ENCODE measurements around the gene CD9.

CD9 gene

DNA sequence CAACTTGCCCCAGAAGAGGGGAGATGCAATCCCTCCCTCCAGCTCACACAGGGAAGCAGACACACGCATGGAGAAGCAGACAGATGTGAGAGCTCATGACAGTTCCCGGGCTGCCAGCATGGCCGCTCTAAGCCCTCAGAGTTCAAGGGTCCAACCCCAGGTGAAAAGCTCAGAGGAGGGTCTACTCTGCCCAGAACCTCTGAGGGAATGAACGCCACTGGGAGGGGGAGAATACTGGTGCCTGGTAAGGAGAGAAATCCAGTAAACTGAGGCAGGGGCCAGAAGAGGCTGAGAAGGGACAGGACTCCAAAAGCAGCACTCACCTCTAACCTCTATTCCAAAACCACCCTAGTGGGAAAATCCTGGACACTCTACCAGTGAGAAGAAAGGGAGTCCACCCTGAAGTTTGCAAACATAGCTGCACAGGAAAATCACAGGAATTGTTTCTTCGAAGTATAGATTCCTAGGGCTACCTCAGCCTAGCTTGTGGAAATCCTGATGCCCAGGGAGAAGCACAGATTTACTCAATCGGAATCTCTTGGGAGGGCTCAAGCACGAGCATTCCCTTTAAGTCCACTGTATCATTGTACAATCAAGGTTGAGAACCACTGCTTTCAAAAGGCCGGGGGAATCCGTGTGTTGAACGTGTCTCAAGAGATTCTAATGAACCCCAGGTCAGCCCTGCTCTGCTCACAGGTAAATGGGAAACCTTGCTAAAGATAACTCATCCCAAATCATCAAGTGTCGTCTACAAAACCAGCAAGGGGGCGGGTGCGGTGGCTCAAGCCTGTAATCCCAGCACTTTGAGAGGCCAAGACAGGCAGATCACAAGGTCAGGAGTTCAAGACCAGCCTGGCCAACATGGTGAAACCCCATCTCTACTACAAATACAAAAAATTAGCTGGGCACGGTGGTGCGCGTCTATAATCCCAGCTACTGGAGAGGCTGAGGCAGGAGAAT is 76.0 kb downstream of the CD9 start:
- no peak for DNase-seq (ENCODE audit: low read depth in 3 of 3)

- no peak for DNase-seq (ENCODE audit: low read depth in 3 of 3)
Measured at GRCh38 chr12:6276956-6277620, 76.9 kb downstream of the CD9 start.

GRCh38 chr12:6277982-6278438 is 77.8 kb downstream of the CD9 start:
- peak; percentile 23 to 42 (median 25) for DNase-seq (ENCODE audit: low read depth in 3 of 3)

DNA sequence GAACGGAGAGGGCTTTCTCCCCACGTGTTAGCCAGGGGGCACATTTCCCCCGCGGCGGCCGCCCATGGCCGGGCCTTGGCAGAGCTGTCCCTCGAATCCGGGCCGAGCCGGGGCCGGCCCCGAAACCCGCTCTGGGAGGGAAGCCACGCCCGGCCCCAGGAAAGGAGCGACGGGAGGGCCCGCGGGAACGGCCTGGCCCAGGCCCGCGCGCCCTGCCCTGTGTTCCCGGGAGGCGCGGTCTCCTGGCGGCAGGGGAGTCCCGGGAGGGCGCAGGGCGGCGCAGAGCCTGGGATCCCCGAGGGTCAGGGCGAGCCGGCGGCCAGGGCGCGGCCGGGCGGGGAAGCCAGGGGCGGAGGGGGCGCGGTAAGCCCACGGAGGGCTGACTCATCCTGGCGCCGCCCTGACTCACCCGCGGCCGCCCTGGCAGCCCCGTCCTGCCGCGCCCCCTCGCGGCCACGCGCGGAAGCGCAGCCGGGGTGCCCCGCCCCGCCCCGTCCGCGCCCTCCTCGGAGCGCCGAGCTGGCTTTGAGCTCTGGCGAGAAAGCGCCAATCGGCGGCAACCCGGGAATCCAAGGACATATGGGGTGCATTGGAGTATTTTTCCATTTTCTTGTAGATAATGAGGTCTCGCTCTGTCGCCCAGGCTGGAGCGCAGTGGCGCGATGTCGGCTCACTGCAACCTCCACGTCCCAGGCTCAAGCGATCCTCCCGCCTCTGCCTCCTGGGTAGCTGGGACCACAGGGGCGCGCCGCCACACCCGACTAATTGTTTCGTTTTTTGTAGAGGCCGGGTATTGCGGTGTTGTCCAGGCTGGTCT is 78.4 kb downstream of the CD9 start:
- peak; percentile 62 to 74 (median 70) for DNase-seq (ENCODE audit: low read depth in 3 of 3)

DNA sequence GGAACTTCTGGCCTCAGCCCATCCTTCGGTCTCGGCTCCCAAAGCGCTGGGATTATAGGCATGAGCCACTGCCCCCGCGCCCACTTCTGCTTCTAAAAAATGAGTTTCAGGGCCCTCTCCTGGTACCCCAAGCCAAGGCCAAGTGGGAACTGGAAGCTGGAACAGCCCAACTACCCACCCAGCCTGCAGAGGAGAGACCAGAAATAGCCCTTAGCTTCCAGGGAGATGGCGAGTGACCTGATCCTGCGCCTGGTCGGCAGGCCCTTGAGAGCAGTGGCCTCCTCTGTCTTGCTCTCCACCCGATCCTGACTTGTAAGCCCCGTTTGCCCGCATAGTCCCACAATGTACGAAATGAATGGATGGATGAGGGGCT is 79.0 kb downstream of the CD9 start:
- DNase-seq (ENCODE audit: low read depth in 3 of 3), result no peak

- DNase-seq (ENCODE audit: low read depth in 3 of 3), result no peak
Measured at GRCh38 chr12:6279631-6280030, 79.4 kb downstream of the CD9 start.

DNA sequence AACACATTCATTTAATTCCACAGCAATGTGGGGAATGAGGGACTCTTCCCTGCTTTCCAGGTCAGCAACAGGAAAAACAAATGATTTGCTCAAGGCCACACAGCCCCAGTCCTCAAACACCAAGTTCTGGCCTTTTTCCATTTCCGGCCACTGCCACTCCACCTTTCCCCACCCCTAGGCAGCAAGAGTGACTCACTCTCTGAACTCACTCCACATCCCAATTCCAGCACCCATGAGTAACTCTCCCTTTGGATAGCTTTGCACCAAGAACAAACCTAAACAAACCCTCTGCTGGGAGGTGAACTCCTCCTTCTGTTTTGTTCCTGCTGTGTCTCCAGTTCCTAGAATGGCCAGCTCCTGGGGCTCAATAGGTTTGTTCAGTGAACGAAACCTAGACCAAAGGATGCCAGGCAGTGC is 79.9 kb downstream of the CD9 start:
- DNase-seq (ENCODE audit: low read depth in 3 of 3), result no peak

GRCh38 chr12:6280672-6281071 is 80.5 kb downstream of the CD9 start:
- no peak for DNase-seq (ENCODE audit: low read depth in 3 of 3)

GRCh38 chr12:6281081-6281809 is 81.0 kb downstream of the CD9 start:
- no peak for DNase-seq (ENCODE audit: low read depth in 3 of 3)

- no peak for DNase-seq (ENCODE audit: low read depth in 3 of 3)
Measured at GRCh38 chr12:6282453-6282840, 82.2 kb downstream of the CD9 start.

- DNase-seq (ENCODE audit: low read depth in 3 of 3), result no peak
Measured at GRCh38 chr12:6284273-6284672, 84.1 kb downstream of the CD9 start.

DNA sequence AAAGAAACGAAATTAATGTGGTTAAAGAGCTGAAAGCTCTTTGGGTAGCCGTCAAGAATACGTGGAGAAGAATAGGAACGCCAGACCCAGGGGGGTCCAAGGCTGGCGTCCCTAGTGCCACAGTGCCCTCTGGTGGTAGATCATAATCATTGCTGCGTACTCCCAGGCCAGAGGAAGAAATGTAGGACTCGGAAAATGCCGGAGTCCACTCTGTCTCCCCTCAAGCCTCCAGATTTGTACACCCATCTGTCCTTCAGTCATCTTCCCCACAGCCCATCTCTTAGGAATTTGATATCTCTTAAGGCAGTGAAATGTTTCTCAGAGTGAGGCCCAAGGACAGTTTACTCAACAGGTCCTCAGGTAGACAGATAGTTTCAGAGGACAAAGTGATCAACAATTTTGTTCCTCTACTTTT is 84.9 kb downstream of the CD9 start:
- DNase-seq (ENCODE audit: low read depth in 3 of 3), result peak in 2 of 3 experiments; percentile 27 to 34

DNA sequence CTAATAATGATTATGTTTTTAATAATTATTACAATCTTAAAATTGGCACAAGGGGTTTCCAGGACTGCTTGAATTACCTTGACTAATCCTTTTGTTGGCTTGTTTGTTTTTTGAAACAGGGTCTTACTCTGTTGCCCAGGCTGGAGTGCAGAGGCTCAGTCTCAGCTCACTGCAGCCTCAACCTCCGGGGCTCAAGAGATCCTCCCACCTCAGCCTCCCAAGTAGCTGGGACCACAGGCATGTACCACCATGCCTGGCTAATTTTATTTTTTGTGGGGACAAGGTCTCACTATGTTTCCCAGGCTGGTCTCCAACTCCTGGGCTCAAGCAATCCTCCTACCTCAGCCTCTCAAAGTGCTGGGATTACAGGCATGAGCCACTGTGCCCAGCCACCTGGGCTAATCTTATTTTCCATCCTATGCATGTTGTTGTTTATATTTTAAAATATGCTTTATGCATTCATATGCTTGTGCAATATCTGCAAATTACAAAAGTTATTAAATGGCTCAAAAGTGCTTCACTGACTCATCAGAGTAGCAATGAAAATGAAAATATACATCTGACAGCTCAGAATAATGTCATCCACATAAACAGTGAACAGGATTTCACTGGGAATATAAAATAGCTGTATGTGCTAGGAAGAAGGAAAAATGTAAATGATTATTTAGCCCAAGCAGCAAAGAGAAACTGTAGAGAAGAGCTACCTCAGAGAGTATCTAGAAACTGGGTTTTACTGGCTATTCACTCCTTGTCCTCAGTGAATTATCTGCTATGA is 85.5 kb downstream of the CD9 start:
- no peak for DNase-seq (ENCODE audit: low read depth in 3 of 3)

Data from stimulated activated CD4-positive, alpha-beta T cell treated with anti-CD3 and anti-CD28 coated beads, TNF-alpha, amount 100 ng/mL, for 4 hours (primary cell).